Measurements from ENCODE around the gene AHI1. TPM values are rescaled to one million over a fixed set of nuclear protein-coding genes. Genes with fewer than 3 reads are reported as not detected.

Gene AHI1
- total and polyA plus RNA-seq, 12 donors: 4.1 to 19.8 (median 11.9) TPM

DNA sequence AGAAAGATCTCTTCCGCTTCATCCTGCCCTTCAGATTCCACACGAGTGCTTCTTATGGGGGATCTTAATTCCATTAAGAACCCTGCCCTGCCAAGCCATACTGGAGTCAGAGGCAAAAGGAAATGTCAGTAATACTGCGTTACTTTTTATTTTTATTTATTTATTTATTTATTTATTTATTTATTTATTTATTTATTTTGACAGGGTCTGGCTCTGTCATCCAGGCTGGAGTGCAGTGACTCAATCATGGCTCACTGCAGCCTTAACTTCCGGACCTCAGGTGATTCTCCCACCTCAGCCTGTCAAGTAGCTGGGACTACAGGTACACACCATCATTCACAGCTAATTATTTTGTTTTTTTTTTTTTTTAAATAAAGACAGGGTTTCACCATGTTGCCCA, 236.9 kb downstream of the AHI1 start:
- Histone ChIP-seq H3K27me3 (peaks cover 0 to 10% (median 5%) of the 10 kb centered on the region in 7 donors), H3K4me1 (no peaks in the 10 kb centered on the region), H3K36me3 (no peaks in the 10 kb centered on the region), H3K4me3 (no peak overlapping the region), H3K9me3 (no peaks in the 10 kb centered on the region), H3K27ac (no peak overlapping the region)
- DNase-seq (no peak), ATAC-seq (no peak)
- TF ChIP-seq, protein P1, sequence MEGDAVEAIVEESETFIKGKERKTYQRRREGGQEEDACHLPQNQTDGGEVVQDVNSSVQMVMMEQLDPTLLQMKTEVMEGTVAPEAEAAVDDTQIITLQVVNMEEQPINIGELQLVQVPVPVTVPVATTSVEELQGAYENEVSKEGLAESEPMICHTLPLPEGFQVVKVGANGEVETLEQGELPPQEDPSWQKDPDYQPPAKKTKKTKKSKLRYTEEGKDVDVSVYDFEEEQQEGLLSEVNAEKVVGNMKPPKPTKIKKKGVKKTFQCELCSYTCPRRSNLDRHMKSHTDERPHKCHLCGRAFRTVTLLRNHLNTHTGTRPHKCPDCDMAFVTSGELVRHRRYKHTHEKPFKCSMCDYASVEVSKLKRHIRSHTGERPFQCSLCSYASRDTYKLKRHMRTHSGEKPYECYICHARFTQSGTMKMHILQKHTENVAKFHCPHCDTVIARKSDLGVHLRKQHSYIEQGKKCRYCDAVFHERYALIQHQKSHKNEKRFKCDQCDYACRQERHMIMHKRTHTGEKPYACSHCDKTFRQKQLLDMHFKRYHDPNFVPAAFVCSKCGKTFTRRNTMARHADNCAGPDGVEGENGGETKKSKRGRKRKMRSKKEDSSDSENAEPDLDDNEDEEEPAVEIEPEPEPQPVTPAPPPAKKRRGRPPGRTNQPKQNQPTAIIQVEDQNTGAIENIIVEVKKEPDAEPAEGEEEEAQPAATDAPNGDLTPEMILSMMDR (IDR thresholded peaks at IDR 0.05): no peak
- WGBS, 2 donors: 91 to 94% methylated on average over 4 of the region's 4 CpGs
- intact Hi-C loops (cut with DNase I): no loop called here

DNA sequence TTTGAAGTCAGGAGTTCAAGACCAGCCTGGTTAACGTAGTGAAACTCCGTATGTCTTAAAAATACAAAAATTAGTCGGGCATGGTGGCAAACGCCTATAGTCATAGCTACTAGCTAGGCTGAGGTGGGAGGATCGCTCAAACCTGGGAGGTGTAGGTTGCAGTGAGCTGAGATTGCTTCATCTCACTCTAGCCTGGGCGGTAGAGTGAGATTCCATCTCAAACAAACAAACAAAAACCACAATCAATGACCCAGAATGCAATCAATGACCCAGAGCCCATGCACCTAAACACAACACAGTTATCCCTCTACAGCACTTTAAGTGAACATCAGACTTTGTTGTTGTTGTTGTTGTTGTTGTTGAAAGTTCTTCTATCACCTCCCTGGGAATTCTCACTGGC, 238.6 kb downstream of the AHI1 start:
- no peak for DNase-seq
- intact Hi-C loops (cut with DNase I): no loop called here
- Histone ChIP-seq H3K4me1 (no peaks in the 10 kb centered on the region), H3K36me3 (no peaks in the 10 kb centered on the region), H3K9me3 (no peaks in the 10 kb centered on the region), H3K27me3 (peaks cover 0 to 10% (median 7%) of the 10 kb centered on the region in 7 donors), H3K27ac (no peak overlapping the region), H3K4me3 (no peak overlapping the region)
- no peak for ATAC-seq
- TF ChIP-seq, protein P1 (IDR thresholded peaks at IDR 0.05): no peak
- 84% methylated on average over 6 of the region's 6 CpGs for WGBS, 2 donors

DNA sequence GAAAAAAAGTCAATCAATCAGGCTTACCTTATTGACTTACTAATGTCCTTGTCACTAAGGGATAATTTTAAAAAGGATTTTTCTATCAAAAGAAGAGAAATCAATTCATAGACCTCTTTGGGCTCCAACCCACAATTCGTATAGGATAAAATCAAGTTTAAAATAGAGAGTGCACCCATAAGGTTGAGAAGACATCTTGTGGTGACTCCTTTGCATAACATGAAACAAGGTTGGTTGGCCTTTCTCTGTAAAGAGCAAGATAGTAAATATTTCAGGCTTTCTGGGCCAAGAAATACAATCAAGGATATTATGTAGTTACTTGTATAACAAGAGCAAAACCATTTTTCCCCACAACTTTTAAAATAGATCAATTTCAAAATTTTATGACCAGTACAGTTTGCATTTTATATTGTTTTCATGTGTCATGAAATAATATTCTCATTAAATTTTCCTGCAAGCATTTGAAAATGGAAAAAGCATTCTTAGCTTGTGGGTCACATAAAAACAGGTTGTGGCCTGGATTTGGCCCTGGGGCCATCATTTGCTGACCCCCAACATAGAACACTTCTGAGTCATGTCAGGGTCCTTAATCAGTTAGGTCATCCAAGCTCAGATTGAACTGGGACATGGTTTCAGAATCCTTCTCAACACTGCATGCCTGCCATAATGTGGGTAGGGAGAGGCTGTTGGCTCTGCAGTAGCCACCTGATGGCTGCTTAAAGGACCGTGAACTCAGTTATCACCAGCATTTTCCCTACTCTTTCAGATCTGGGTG, 239.7 kb downstream of the AHI1 start:
- no peak overlapping the region for H3K4me3 ChIP-seq
- 62 to 67% methylated on average over 2 of the region's 2 CpGs for WGBS, 2 donors
- no peak overlapping the region for H3K27ac ChIP-seq
- no peaks in the 10 kb centered on the region for H3K36me3 ChIP-seq
- DNase-seq (no peak), ATAC-seq (no peak)
- intact Hi-C loops (cut with DNase I): no loop called here
- TF ChIP-seq, protein P1 (IDR thresholded peaks at IDR 0.05): no peak
- no peaks in the 10 kb centered on the region for H3K9me3 ChIP-seq
- H3K4me1 ChIP-seq: no peaks in the 10 kb centered on the region
- peaks cover 0 to 10% (median 7%) of the 10 kb centered on the region in 7 donors for H3K27me3 ChIP-seq

DNA sequence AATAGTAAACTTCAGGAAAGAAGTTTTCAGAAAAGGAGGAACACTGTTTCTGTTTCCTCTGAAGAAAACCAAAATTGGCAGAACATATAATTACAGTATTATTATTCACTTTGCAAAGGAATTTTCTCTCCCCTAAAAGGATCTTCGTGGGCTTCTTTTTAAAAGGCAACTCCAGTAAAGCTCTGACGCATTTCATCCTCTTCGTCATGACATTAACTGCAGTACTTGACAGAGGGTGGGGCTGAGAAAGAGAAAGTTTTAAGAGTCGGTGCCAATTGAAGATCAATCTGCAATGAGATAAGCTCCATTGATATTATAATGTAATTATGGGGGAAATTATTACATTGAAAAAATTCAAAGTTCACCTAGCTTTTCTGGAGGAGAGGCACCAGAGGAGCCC, 240.7 kb downstream of the AHI1 start:
- no peaks in the 10 kb centered on the region for H3K36me3 ChIP-seq
- DNase-seq (no peak), ATAC-seq (no peak)
- H3K4me3 ChIP-seq: no peak overlapping the region
- intact Hi-C loops (cut with DNase I): no loop called here
- no peaks in the 10 kb centered on the region for H3K4me1 ChIP-seq
- peaks cover 0 to 10% (median 7%) of the 10 kb centered on the region in 7 donors for H3K27me3 ChIP-seq
- 75 to 77% methylated on average over 4 of the region's 4 CpGs for WGBS, 2 donors
- H3K27ac ChIP-seq: no peak overlapping the region
- TF ChIP-seq, protein P1 (IDR thresholded peaks at IDR 0.05): no peak
- H3K9me3 ChIP-seq: no peaks in the 10 kb centered on the region
